ENCODE data around the gene CFAP68.

- TF ChIP-seq, protein P1, sequence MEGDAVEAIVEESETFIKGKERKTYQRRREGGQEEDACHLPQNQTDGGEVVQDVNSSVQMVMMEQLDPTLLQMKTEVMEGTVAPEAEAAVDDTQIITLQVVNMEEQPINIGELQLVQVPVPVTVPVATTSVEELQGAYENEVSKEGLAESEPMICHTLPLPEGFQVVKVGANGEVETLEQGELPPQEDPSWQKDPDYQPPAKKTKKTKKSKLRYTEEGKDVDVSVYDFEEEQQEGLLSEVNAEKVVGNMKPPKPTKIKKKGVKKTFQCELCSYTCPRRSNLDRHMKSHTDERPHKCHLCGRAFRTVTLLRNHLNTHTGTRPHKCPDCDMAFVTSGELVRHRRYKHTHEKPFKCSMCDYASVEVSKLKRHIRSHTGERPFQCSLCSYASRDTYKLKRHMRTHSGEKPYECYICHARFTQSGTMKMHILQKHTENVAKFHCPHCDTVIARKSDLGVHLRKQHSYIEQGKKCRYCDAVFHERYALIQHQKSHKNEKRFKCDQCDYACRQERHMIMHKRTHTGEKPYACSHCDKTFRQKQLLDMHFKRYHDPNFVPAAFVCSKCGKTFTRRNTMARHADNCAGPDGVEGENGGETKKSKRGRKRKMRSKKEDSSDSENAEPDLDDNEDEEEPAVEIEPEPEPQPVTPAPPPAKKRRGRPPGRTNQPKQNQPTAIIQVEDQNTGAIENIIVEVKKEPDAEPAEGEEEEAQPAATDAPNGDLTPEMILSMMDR (IDR thresholded peaks at IDR 0.05), result peak in 7 of 12 donors; percentile 10 to 41 (median 21)
- no peak for TF ChIP-seq POLR2A (IDR thresholded peaks at IDR 0.05)
These were observed 45.8 kb upstream of the CFAP68 start for GRCh38 chr11:111833524-111833923.

All from heart left ventricle (tissue), 13 donors.